Measurements from ENCODE around the gene ATF7IP. TPM values are rescaled to one million over a fixed set of nuclear protein-coding genes. Genes with fewer than 3 reads are reported as not detected.
A peak's percentile ranks its signal among the peaks of the same experiment; 100 is the strongest.

ATF7IP gene
- polyA plus RNA-seq, 3 donors from 2014 or later: 47.9 to 114 (median 84.9) TPM

DNA sequence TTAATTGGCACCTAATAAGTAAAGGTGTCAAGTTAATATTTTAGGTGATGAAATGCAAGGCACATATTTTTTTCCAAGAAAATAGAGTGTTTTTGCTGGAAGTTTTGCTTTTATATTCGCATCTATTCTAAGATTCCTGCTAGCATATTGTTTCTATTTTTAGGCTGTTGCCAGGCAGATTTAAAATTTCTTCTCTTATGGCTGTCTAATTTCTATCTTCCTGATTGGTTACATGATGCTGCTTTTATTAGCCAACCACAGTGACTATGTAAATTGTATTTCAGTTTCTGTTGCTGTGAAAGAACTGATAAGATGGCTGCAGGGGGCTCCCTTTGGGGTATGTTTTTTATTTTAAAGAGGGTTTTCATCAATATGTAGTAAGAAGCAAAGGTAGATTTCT is 42.7 kb downstream of the ATF7IP start:
- H3K4me1 Mint-ChIP-seq: peaks cover 75 to 87% of the 10 kb centered on the region in 2 donors

GRCh38 chr12:14410177-14410576 is 44.7 kb downstream of the ATF7IP start:
- Mint-ChIP-seq H3K4me3 (peak overlapping the region in 3 of 5 donors; percentile 6 to 31 (median 25)), H3K27me3 (ENCODE audit: low read depth in 3 of 3) (no peaks in the 10 kb centered on the region), H3K4me1 (peaks cover 72 to 87% of the 10 kb centered on the region in 2 donors), H3K27ac (peak overlapping the region; percentile 19 to 81 (median 44)), H3K9me3 (no peaks in the 10 kb centered on the region), H3K36me3 (peaks cover 3 to 7% (median 7%) of the 10 kb centered on the region in 3 donors)
- DNase-seq: no peak

More for the DNA sequence above, 42.7 kb downstream of the ATF7IP start:
- DNase-seq: peak; percentile 47 to 55 (median 54)
- no peaks in the 10 kb centered on the region for H3K27me3 Mint-ChIP-seq (ENCODE audit: low read depth in 3 of 3)
- peak overlapping the region in 5 of 6 donors; percentile 79 to 91 (median 83) for H3K27ac Mint-ChIP-seq
- H3K36me3 Mint-ChIP-seq: peaks cover 3 to 7% (median 4%) of the 10 kb centered on the region in 3 donors
- H3K9me3 Mint-ChIP-seq: no peaks in the 10 kb centered on the region
- peak overlapping the region; percentile 15 to 79 (median 64) for H3K4me3 Mint-ChIP-seq

GRCh38 chr12:14410841-14411569 is 45.5 kb downstream of the ATF7IP start:
- peak overlapping the region; percentile 23 to 81 (median 68) for H3K27ac Mint-ChIP-seq
- H3K4me1 Mint-ChIP-seq: peaks cover 70 to 87% of the 10 kb centered on the region in 2 donors

DNA sequence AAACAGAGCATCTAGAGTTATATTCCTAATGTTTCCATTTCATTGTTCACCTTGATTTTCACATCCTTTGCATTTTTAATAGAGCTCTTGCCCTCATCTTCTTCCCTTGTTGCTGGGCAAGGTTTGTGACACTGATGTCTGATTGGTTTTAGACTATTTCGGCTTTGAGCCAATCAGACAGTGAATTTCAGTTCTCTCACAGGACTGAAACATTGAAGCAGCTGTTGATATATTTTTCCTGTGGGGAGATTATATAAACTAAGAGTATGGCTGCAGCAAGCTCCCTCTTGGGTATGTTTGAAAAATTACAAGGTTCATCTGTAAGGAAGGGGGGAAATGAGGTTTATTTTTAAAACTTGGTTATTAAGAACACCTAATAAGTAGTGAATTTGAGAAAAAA is 51.2 kb downstream of the ATF7IP start:
- Mint-ChIP-seq H3K9me3 (no peaks in the 10 kb centered on the region), H3K27ac (peak overlapping the region; percentile 85 to 96 (median 89)), H3K36me3 (peaks cover 3 to 10% (median 5%) of the 10 kb centered on the region in 3 donors), H3K27me3 (ENCODE audit: low read depth in 3 of 3) (peaks cover 0 to 2% (median 0%) of the 10 kb centered on the region in 3 donors), H3K4me3 (peak overlapping the region; percentile 56 to 78 (median 74)), H3K4me1 (peaks cover 62 to 92% of the 10 kb centered on the region in 2 donors)
- DNase-seq: peak; percentile 69 to 71 (median 69)

More at GRCh38 chr12:14410841-14411569, 45.5 kb downstream of the ATF7IP start:
- no peaks in the 10 kb centered on the region for H3K27me3 Mint-ChIP-seq (ENCODE audit: low read depth in 3 of 3)
- peak; percentile 38 to 57 (median 48) for DNase-seq
- peaks cover 0 to 7% (median 5%) of the 10 kb centered on the region in 3 donors for H3K36me3 Mint-ChIP-seq
- H3K4me3 Mint-ChIP-seq: peak overlapping the region; percentile 42 to 89 (median 77)
- H3K9me3 Mint-ChIP-seq: no peaks in the 10 kb centered on the region

GRCh38 chr12:14417715-14418114 is 52.2 kb downstream of the ATF7IP start:
- DNase-seq: peak; percentile 67 to 72 (median 71)
- H3K4me1 Mint-ChIP-seq: peaks cover 60 to 93% of the 10 kb centered on the region in 2 donors
- peaks cover 0 to 5% (median 4%) of the 10 kb centered on the region in 6 donors for H3K9me3 Mint-ChIP-seq

GRCh38 chr12:14418451-14418890 is 53.0 kb downstream of the ATF7IP start:
- H3K27me3 Mint-ChIP-seq (ENCODE audit: low read depth in 3 of 3): peaks cover 0 to 4% (median 0%) of the 10 kb centered on the region in 3 donors
- DNase-seq: peak; percentile 45 to 62 (median 61)
- H3K27ac Mint-ChIP-seq: peak overlapping the region; percentile 57 to 87 (median 78)
- H3K36me3 Mint-ChIP-seq: peaks cover 13 to 27% (median 19%) of the 10 kb centered on the region in 3 donors
- H3K4me3 Mint-ChIP-seq: peak overlapping the region; percentile 57 to 84 (median 73)
- peaks cover 0 to 5% (median 4%) of the 10 kb centered on the region in 6 donors for H3K9me3 Mint-ChIP-seq
- peaks cover 60 to 93% of the 10 kb centered on the region in 2 donors for H3K4me1 Mint-ChIP-seq

More at GRCh38 chr12:14417715-14418114, 52.2 kb downstream of the ATF7IP start:
- Mint-ChIP-seq H3K36me3 (peaks cover 13 to 20% (median 15%) of the 10 kb centered on the region in 3 donors), H3K4me3 (peak overlapping the region; percentile 82 to 93 (median 85)), H3K27me3 (ENCODE audit: low read depth in 3 of 3) (peaks cover 0 to 2% (median 0%) of the 10 kb centered on the region in 3 donors), H3K27ac (peak overlapping the region; percentile 84 to 96 (median 94))

- H3K27me3 Mint-ChIP-seq (ENCODE audit: low read depth in 3 of 3): peaks cover 0 to 2% (median 0%) of the 10 kb centered on the region in 3 donors
- H3K4me3 Mint-ChIP-seq: peak overlapping the region in 1 of 5 donors; percentile 13
- H3K9me3 Mint-ChIP-seq: peaks cover 0 to 5% (median 4%) of the 10 kb centered on the region in 6 donors
- H3K4me1 Mint-ChIP-seq: peaks cover 58 to 87% of the 10 kb centered on the region in 2 donors
- H3K36me3 Mint-ChIP-seq: peaks cover 26 to 41% (median 38%) of the 10 kb centered on the region in 3 donors
- DNase-seq: no peak
- peak overlapping the region; percentile 47 to 80 (median 75) for H3K27ac Mint-ChIP-seq
Observed at GRCh38 chr12:14422516-14423230, 57.2 kb downstream of the ATF7IP start.

DNA sequence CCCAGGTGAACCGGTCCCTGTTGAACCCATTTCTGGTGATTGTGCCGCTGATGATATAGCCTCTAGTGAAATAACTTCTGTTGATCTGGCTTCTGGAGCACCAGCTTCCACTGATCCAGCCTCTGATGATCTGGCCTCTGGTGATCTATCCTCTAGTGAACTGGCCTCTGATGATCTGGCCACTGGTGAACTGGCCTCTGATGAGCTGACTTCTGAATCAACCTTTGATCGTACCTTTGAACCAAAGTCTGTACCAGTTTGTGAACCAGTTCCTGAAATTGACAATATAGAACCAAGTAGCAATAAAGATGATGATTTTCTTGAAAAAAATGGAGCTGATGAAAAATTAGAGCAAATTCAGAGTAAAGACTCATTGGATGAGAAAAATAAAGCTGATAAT is 59.1 kb downstream of the ATF7IP start:
- peaks cover 0 to 5% (median 4%) of the 10 kb centered on the region in 6 donors for H3K9me3 Mint-ChIP-seq
- peaks cover 71 to 91% of the 10 kb centered on the region in 2 donors for H3K4me1 Mint-ChIP-seq

GRCh38 chr12:14426792-14427191 is 61.3 kb downstream of the ATF7IP start:
- peaks cover 0 to 2% (median 0%) of the 10 kb centered on the region in 3 donors for H3K27me3 Mint-ChIP-seq (ENCODE audit: low read depth in 3 of 3)
- DNase-seq: no peak
- peaks cover 29 to 44% (median 36%) of the 10 kb centered on the region in 3 donors for H3K36me3 Mint-ChIP-seq
- H3K4me3 Mint-ChIP-seq: peak overlapping the region in 2 of 5 donors; percentile 7 to 10
- peaks cover 0 to 7% (median 5%) of the 10 kb centered on the region in 6 donors for H3K9me3 Mint-ChIP-seq
- H3K27ac Mint-ChIP-seq: peak overlapping the region in 2 of 6 donors; percentile 33 to 45
- peaks cover 78 to 92% of the 10 kb centered on the region in 2 donors for H3K4me1 Mint-ChIP-seq

More for the DNA sequence above, 59.1 kb downstream of the ATF7IP start:
- H3K4me3 Mint-ChIP-seq: peak overlapping the region in 1 of 5 donors; percentile 30
- peaks cover 0 to 2% (median 0%) of the 10 kb centered on the region in 3 donors for H3K27me3 Mint-ChIP-seq (ENCODE audit: low read depth in 3 of 3)
- no peak for DNase-seq
- peaks cover 26 to 44% (median 38%) of the 10 kb centered on the region in 3 donors for H3K36me3 Mint-ChIP-seq
- H3K27ac Mint-ChIP-seq: peak overlapping the region; percentile 13 to 77 (median 68)

- peak overlapping the region in 3 of 5 donors; percentile 27 to 55 (median 38) for H3K4me3 Mint-ChIP-seq
- H3K4me1 Mint-ChIP-seq: peaks cover 79 to 92% of the 10 kb centered on the region in 2 donors
- H3K27me3 Mint-ChIP-seq (ENCODE audit: low read depth in 3 of 3): peaks cover 0 to 2% (median 0%) of the 10 kb centered on the region in 3 donors
- peaks cover 20 to 34% (median 27%) of the 10 kb centered on the region in 3 donors for H3K36me3 Mint-ChIP-seq
- peak overlapping the region in 4 of 6 donors; percentile 5 to 50 (median 14) for H3K27ac Mint-ChIP-seq
- H3K9me3 Mint-ChIP-seq: peaks cover 0 to 2% (median 0%) of the 10 kb centered on the region in 6 donors
- DNase-seq: no peak
Observed at GRCh38 chr12:14427929-14428328, 62.4 kb downstream of the ATF7IP start.

GRCh38 chr12:14430394-14430986 is 65.0 kb downstream of the ATF7IP start:
- no peak for DNase-seq
- Mint-ChIP-seq H3K27ac (peak overlapping the region in 2 of 6 donors; percentile 46 to 55), H3K4me3 (peak overlapping the region in 3 of 5 donors; percentile 7 to 39 (median 33)), H3K36me3 (peaks cover 7 to 19% (median 10%) of the 10 kb centered on the region in 3 donors), H3K9me3 (peaks cover 0 to 2% (median 0%) of the 10 kb centered on the region in 6 donors), H3K27me3 (ENCODE audit: low read depth in 3 of 3) (peaks cover 0 to 1% (median 0%) of the 10 kb centered on the region in 3 donors), H3K4me1 (peaks cover 71 to 84% of the 10 kb centered on the region in 2 donors)

- H3K36me3 Mint-ChIP-seq: peaks cover 12 to 19% (median 13%) of the 10 kb centered on the region in 3 donors
- H3K4me3 Mint-ChIP-seq: peak overlapping the region in 2 of 5 donors; percentile 8 to 41
- peaks cover 0 to 1% (median 0%) of the 10 kb centered on the region in 3 donors for H3K27me3 Mint-ChIP-seq (ENCODE audit: low read depth in 3 of 3)
- H3K27ac Mint-ChIP-seq: peak overlapping the region in 4 of 6 donors; percentile 20 to 60 (median 36)
- DNase-seq: no peak
- H3K9me3 Mint-ChIP-seq: peaks cover 0 to 2% (median 0%) of the 10 kb centered on the region in 6 donors
- H3K4me1 Mint-ChIP-seq: peaks cover 66 to 81% of the 10 kb centered on the region in 2 donors
Observed at GRCh38 chr12:14431975-14432374, 66.5 kb downstream of the ATF7IP start.
